Bronchial smooth muscle cell (primary cell): ENCODE results near the gene ATG12. TPM values are rescaled to one million over a fixed set of nuclear protein-coding genes. Genes with fewer than 3 reads are reported as not detected.

Source experiments
- total RNA-seq: library from RNA; depleted of rRNA; stranded (reverse); fragments of >200 nt; gene quantifications from 2 replicates; pipeline ENCODE4 v1.2.1, GENCODE V29; 2014

Gene ATG12
- total RNA-seq, result 35.8 and 42.2 TPM in 2 replicates

DNA sequence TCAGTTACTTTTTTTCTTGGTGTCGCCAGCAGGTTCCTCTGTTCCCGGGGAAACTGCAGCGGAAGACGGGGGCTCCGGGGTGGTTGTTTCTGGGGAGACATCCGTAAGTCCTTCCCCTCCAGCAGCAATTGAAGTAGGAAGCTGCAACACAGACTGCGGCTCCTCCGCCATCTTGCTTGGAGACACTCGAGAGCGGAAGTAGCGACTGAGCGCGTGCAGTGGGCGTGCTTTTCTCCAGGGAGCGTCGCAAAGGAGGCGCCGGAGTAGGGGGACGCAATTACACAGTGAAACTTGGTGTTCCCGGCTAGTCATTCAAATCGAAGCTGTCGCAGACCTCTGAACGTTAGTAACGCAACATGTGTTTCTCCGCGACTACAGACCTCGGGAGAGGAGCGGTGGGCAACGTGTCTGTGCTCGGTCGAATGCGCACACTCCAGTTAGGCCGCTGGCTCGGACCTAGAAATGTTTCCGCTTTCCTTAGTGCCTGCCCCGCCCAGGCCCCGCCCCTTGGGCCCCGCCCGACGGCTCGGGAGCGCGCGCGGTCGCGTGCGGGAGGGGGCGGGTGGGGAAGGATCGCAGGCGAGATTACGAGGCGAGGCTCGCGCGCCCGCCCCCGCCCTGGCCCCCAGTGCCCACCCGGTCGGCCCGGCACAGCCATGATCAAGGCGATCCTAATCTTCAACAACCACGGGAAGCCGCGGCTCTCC, at the start of gene ATG12, which contains the start of gene AP3S1:
Gene ATG12 (minus strand): TSS at position 184 of the 707 bp plus-strand sequence. CDS start 13 bp downstream, at position 171.
Gene AP3S1 (plus strand): TSS at position 554 of the 707 bp plus-strand sequence. CDS start 103 bp downstream, at position 657.

DNA sequence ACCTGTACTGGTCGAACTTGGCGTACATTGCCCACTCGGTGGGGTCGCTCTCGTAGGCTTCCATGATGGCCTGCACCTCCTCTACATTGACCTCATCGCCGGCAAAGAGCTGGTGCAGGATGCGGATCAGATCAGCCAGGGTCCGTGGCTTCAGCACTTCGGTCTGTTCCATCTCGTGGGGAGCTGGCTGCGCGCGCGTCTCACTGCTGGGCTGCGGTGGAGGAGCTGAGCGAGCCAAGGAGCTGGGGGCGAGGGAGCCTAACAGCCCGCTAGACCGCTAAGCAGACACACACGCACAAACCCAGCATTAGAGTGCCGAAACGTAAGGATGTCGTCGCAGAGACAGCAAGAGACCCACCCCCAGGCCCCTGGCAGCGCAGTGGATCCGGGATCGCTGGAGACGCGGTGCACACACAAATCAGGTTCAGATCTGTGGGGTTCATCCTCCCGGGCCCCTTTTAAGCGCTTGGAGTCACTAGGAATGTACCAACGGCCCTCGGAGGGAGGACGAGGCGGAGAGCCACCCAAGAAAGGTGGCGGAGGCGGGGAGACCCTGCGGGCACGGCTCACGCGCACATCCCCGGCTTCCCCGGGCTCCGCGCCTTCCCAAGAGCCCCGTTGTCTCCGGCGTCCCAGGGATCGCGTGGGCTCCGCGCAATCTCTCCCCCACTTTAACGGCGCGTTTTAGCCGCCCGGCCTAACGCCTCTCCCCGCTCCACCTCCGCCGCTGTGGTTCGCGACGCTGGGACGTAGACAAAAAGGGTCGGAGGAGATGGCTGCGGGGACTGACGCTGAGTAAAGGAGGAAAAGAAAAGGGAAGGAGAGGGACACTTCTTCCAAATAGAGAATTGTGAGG, 24.9 kb downstream of the ATG12 start, which contains the start of gene CDO1:
Gene CDO1 (minus strand): TSS at position 434 of the 856 bp plus-strand sequence. CDS start 262 bp downstream, at position 172.

Other genes starting within 250 kb of the ATG12 start
- 3.0 and 4.1 TPM in 2 replicates for gene TICAM2, start 239.1 kb downstream of the ATG12 start, total RNA-seq
- gene TMED7, start 215.5 kb downstream of the ATG12 start, total RNA-seq, result 38.6 and 85.0 TPM in 2 replicates
- 29.2 and 49.2 TPM in 2 replicates for gene CDO1, start 24.9 kb downstream of the ATG12 start, total RNA-seq
- 62.0 and 111 TPM in 2 replicates for gene AP3S1, start 370 bp upstream of the ATG12 start, total RNA-seq
- 0.47 and 0.52 TPM in 2 replicates for gene LVRN, start 120.9 kb upstream of the ATG12 start, total RNA-seq
- 0.69 TPM in 1 of 2 replicates, not detected in the other for gene ARL14EPL, start 190.9 kb upstream of the ATG12 start, total RNA-seq
- 14.3 and 28.8 TPM in 2 replicates for gene COMMD10, start 243.5 kb upstream of the ATG12 start, total RNA-seq